WI38 (cell line): Measurements from ENCODE around the gene NAALADL2.

Experiments used
- H3K4me3 ChIP-seq: 2 replicates; pipeline ENCODE4 v1.5.1; 2011; ENCODE audit warnings: low read depth, mild to moderate bottlenecking, control low read depth, low read length
- CTCF ChIP-seq: IDR thresholded peaks from 2 replicates; pipeline ENCODE4 v1.5.1; 2012; ENCODE audit warnings: low read depth, mild to moderate bottlenecking, control low read depth, low read length

NAALADL2 gene

GRCh38 chr3:174960898-174961297 lies 101.8 kb downstream of the NAALADL2 start:
- no peak for TF ChIP-seq CTCF

GRCh38 chr3:174973465-174973864 lies 114.3 kb downstream of the NAALADL2 start:
- TF ChIP-seq CTCF, result no peak
- no peak overlapping the region for H3K4me3 ChIP-seq

More at GRCh38 chr3:174960898-174961297, 101.8 kb downstream of the NAALADL2 start:
- no peak overlapping the region for H3K4me3 ChIP-seq

GRCh38 chr3:174986685-174987084 lies 127.6 kb downstream of the NAALADL2 start:
- TF ChIP-seq CTCF, result no peak

GRCh38 chr3:175001091-175001490 lies 142.0 kb downstream of the NAALADL2 start:
- H3K4me3 ChIP-seq, result no peak overlapping the region
- TF ChIP-seq CTCF, result no peak

More at GRCh38 chr3:174986685-174987084, 127.6 kb downstream of the NAALADL2 start:
- no peak overlapping the region for H3K4me3 ChIP-seq

- no peak overlapping the region for H3K4me3 ChIP-seq
- TF ChIP-seq CTCF, result no peak
Measured at GRCh38 chr3:175002732-175003143, 143.6 kb downstream of the NAALADL2 start.

- no peak overlapping the region for H3K4me3 ChIP-seq
- TF ChIP-seq CTCF, result no peak
Measured at GRCh38 chr3:175003590-175003989, 144.5 kb downstream of the NAALADL2 start.

- H3K4me3 ChIP-seq, result no peak overlapping the region
- no peak for TF ChIP-seq CTCF
Measured at GRCh38 chr3:175005193-175005592, 146.1 kb downstream of the NAALADL2 start.
